Measurements from ENCODE around the gene ZNF254.
"Not testable (repeated sequence)": the region's sequence is repeated elsewhere in the genome, so short reads cannot be mapped to it uniquely, and the experiment has no call there.

ZNF254 gene

GRCh38 chr19:24086974-24087595 is at the start of gene ZNF254:
Gene ZNF254, plus strand, starts transcription at chr19:24087187. Its CDS starts 121 bp downstream, at chr19:24087308.
- peak; percentile 96 for DNase-seq

DNA sequence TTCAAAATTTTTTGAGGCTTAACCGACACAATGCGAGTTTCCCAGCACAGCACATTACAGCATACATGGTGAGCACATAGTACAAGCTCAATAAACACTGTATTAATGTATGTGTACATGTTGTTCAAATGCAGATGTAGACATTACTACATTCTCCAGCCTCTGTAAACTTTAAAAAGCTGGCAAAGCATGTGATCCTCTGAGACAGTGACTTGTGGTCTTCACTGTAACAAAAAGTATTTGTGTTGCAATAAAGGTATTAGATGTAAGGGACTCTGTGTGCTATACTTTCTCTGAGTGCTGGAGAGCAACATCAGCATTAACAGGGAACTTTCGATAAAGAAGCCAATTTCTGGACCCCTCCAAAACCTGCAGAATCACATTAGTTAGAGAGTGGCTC is 46.4 kb upstream of the ZNF254 start:
- no peak for DNase-seq

- DNase-seq: not testable (repeated sequence)
Observed at GRCh38 chr19:24041326-24041725, 45.7 kb upstream of the ZNF254 start.

DNA sequence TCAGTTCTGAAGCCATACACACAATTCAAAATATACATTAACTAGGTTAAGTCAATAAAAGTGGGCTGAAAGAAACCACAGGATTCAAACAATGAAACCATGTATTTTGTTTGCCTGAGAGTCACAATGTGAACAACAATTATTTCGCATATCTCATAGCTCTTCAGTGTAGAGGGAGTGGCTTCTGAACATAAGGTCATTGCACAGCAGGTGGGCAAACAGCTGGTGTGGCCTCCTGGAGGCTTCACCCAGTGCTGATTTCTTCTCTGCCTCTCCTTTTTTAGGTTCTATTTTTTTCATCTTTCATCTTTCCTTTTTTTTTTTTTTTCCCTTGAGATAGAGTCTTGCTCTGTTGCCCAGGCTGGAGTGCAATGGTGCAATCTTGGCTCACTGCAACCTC is 40.4 kb upstream of the ZNF254 start:
- peak; percentile 65 for DNase-seq

GRCh38 chr19:24048261-24048660 is 38.7 kb upstream of the ZNF254 start:
- no peak for DNase-seq

GRCh38 chr19:24049537-24049936 is 37.5 kb upstream of the ZNF254 start:
- no peak for DNase-seq

- no peak for DNase-seq
Observed at GRCh38 chr19:24051516-24051915, 35.5 kb upstream of the ZNF254 start.

- DNase-seq: no peak
Observed at GRCh38 chr19:24052811-24053210, 34.2 kb upstream of the ZNF254 start.

DNA sequence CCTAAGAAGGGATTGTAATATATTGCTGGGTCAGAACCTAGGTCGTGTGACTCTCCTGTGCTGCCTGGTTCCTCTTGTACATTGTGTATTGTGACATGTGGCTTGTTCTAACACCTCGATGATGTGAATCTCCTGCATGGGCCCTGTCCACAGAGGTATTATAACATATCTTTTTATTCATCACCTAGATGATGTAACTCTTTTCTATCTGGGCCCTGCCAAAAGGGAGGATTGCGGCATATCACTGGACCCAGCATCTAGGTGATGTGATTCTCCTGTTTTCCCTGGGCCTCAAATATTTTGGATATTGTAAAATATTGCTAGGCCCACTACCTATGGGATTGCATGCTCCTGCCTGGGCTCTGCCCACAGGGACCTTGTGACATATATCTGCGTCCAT is 33.4 kb upstream of the ZNF254 start:
- no peak for DNase-seq

GRCh38 chr19:24054044-24054935 is 32.7 kb upstream of the ZNF254 start:
- no peak for DNase-seq

- no peak for DNase-seq
Observed at GRCh38 chr19:24055548-24055947, 31.4 kb upstream of the ZNF254 start.

GRCh38 chr19:24057144-24057543 is 29.8 kb upstream of the ZNF254 start:
- no peak for DNase-seq

- DNase-seq: peak; percentile 7
Observed at GRCh38 chr19:24059563-24060295, 27.3 kb upstream of the ZNF254 start.

DNA sequence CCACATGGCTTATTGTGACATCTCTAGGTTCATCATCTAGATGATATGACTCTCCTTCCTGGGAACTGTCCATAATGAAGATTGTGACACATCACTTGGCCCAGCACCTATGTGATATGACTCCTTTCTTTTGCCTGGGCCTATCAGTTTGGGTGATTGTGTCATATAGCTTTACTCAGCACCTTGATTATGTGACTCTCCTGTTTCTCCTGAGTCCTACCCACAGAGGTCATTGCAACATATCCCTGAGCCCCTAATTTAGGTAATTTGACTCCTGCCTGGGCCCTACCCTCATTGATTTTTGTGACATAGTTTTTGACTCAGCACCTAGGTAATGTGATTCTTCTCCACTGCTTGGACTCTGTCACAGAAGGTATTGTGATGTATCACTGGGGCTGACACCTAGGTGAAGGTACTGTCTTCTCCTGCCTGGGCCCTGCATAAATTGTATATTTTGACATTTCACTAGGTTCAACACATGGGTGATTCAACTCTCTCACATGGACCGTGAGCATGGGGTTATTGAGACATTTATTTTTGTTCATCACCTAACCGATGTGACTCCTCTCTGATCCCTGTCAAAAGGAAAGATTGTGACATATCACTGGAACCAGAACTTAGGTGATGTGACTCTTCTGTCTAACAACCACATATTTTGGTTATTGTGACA is 26.2 kb upstream of the ZNF254 start:
- DNase-seq: no peak

DNA sequence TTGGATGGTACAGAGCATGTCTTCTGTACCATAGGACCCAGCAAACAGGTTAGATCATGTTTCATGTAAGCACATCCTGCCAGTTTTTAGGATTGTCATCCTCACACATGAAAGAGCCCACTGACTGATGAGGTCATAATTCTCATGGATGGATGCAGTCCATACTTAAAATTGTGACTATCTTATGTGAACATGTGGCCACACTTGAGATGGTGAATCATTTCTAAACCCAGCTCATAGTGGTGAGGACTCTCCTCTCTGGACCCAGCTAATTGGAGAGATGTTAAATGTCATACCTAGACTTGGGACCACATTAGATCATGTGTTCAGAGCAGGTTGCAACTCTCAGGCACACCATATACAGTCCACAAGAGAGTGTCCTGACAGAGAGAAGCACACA is 24.8 kb upstream of the ZNF254 start:
- DNase-seq: peak; percentile 3

- no peak for DNase-seq
Observed at GRCh38 chr19:24063295-24063694, 23.7 kb upstream of the ZNF254 start.

DNA sequence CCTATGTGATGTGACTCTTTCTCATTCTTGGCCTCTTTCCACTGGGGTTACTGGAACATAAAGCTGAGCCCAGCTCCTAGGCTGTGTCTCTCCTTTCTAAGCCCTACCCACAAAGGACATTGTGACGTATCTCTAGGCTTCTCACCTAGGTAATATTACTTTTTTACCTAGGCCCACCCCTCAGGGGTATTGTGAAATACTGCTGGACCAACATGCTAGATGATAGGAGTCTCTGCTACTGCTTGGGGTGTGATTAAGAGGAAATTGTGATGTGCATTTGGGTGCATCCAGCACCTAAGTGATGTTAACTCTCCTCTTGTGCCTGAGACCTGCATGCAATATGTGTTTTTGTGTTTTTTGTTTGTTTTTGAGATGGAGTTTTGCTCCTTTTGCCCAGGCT is 22.8 kb upstream of the ZNF254 start:
- DNase-seq: no peak

- DNase-seq: no peak
Observed at GRCh38 chr19:24065243-24065642, 21.7 kb upstream of the ZNF254 start.

- DNase-seq: no peak
Observed at GRCh38 chr19:24065865-24066604, 21.0 kb upstream of the ZNF254 start.

DNA sequence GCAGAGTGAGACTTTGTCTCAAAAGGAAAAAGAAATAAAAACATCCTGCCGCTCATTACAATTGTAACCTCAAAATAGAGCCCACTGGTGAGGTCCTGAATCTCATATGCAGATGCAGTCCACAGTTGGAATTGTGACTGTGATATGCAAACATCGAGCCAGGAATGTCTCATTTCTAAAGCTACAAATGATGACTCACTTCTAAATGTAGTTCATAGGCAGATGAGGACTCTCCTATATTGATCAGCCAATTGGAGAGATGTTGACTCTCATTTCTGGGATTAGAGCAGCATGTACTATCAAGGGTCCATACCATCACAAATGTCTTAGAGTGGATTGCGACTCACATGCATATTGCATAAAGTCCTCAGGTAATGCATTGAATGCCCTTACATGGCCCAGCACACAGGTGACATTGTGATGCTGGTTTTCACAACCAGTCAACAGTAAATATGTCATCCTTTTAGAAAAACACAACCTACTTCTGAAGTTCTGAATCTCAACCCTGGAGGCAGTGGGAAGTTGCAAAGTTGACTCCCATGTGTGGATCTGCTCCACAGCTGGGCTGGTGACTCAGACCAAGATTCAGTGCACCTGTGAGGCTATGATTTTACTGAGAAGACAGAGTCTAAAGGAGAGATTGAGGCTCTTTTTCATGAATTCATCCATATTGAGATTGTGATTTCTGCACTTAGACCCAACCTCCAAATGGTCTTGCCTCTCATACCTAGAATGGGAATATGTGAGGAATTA is 16.9 kb upstream of the ZNF254 start:
- DNase-seq: no peak

GRCh38 chr19:24071078-24071477 is 15.9 kb upstream of the ZNF254 start:
- DNase-seq: no peak

DNA sequence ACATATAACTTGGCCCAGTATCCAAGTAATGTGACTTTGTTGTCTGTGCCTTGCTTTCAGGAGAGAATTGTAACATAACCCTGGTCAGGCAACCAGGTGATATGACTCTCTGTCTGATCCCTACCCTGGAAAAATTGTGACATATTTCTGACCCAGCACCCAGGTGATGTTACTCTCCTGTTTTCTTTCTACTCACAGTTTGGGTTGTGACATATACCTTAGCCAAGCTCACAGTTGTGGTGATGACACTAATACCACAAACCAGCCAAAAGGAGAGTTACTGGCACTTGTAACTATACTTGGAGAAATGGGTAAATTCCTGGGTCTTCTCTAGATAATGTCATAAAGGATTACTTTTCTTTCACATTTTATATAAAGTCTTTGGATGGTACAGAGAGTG is 14.3 kb upstream of the ZNF254 start:
- DNase-seq: no peak
